Kasumi-1 (cell line): Measurements from ENCODE around the gene GPS1.

Experiments
- DNase-seq, 2 experiments: peaks; one replicate each; lab custom pipeline; 2025; lab: John Stamatoyannopoulos, UW

The GPS1 gene

DNA sequence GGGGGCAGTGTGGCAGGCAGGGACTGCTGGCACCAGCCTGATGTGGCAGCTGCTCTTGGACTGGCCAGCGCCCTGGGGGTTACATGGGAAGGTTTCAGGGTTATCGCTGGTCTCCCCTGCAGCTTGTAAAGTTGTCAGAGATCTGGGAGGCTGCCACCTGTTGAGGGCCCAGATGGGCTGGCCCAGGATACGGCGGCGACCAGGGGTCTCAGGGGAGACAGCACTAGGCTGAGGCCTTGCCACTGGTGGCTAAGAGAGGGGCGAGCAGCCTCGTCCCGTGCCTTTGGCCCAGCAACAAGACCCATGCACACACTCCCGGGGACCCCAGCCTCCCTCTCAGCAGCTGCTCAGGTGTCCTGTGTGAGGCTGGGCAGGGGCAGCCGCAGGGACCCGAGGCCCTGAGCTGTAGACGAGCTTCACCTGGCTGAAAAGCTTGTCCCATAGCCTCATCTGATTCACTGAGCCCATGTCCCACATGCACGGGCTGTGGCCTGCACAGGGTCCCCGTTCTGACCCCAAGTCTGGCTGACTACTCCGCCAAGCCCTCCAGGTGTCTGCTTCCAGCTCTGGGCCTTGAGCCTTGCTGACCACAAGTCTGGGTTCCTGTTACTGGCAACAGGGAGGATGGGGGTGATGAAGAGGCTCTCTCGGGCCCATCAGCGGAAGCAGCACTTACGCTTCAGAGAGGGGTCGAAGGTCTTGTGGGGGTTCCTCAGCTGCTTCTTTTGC, 7.7 kb downstream of the GPS1 start:
- no peak for DNase-seq

DNA sequence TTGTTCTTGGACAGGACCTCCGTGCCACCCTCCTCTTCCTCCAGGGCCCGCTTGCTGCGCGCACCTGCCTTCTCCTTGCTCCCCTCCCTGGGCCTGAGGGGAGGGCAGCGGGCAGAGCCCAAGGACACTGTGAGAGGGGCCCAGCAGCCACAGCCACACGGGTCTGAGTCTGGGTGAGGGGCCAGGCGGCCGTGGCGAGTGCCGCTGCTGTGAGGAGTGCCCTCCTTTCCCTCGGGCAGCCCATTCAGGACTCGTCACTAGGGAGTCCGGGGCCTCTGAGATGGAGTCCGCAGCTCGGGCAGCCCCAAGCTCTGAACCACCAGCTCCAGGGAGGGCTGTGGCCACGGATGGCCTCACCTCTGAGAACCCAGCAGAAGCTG, 8.3 kb downstream of the GPS1 start:
- DNase-seq, result no peak

GRCh38 chr17:82060614-82061013, 8.9 kb downstream of the GPS1 start:
- no peak for DNase-seq

- DNase-seq, result no peak
These were observed 9.6 kb downstream of the GPS1 start for GRCh38 chr17:82061047-82061925.

GRCh38 chr17:82062076-82062983, 10.6 kb downstream of the GPS1 start:
- no peak for DNase-seq

DNA sequence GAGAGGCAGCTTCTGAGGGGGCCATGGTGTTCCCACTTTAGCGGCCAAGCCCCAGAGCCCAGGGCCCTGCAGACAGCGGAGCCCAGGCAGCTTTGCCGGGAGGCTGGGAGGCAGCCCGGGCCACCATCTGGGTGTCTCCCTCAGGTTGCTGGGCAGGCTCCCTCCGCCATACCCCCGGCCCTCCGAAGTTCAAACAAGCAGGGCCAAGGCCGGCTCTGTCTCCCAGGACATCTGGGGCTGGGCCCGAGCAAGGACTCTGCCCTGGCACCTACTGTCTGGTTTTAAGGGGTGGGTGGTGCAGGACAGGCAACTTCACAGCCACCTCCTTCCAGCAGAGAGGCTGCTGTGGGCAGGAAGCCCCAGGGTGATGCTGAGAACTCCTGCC, 11.3 kb downstream of the GPS1 start:
- no peak for DNase-seq

DNA sequence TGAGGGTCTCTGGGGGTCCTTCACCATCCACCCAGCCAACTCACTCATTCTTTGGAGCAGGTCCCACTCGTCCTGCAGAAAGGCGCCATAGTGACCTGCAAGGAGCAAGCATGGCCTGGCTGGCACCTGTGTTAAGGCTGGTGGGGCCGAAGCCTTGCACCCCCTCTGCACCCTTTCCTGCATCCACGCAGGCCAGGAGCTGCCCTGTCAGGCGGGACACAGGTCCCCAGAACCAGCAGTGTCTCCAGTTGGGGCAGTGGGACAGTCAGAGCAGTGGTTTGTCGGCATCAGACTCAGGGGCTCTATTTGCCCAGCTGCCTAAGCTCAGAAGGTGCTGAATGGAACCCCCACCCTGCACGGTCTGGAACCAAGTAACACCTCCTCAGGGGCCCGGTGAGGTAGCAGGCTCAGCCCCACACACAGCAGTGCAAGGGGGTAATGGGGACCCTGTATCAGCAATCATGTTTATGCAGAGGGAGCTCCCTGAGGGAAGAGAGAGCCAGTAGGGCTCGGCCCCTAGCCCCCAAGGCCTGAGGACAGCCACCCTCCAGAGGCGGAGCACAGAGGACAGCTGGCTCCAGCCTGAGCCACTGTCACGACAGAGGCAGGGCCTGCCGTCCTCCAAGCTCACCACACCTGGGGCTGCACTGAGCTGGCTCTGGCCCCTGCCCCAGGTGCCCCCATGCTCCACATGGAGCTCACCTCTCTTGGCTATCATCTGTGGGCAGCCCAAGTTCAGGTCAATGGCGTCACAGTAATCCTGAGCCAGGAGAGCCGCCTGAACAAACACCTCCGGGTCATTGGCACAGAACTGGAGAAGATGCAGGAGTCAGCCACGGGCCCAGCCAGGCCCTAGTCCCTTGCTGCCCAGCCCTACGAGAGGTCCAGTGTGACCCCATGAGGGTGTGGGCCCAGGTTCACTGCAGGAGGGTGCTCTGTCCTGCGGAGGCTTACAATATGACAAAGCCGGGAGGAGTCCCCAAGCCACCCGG, 12.0 kb downstream of the GPS1 start:
- DNase-seq, result no peak

DNA sequence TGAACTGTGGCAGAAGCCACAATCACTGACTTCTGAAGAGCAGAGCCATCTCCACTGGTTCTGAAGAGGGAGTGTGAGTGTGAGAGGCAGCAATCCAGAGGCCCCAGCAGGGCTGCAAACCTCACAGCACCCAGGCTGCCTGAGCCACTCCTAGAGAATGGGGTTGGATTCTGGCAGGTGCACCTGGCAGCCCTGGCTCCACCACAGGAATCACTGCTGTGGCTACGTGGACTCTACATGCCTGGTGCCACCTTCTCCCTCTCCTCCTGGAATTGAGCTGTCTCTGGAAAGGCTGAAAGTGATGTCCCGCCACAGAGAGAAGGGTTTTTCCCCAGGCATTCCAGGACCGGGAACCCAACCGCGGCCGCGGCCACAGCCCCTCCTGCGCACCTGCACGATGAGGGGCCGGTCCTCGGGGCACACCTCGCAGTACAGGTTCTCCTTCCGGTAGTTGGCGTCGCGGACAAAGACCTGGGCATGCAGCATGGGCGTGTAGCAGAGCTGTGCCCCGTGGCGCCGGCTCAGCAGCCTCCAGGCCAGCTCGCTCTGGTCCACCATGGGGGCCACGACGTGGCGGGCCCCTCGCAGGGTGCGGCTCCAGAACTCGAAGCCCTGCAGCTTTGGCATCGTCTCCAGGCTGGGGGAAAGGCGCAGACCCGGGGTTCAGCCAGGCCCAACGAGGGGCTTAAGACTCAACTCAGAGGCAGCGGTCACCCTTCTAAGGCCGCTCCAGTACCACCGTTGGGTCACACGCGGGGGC, 12.9 kb downstream of the GPS1 start:
- no peak for DNase-seq

GRCh38 chr17:82065193-82065637, 13.5 kb downstream of the GPS1 start:
- DNase-seq, result no peak

- DNase-seq, result peak; percentile 40 to 48
These were observed 14.1 kb downstream of the GPS1 start, which contains the start of gene DUS1L for GRCh38 chr17:82065638-82066303. TSS of gene DUS1L (minus strand) at chr17:82065804. CDS start at chr17:82065059, 745 bp downstream.

DNA sequence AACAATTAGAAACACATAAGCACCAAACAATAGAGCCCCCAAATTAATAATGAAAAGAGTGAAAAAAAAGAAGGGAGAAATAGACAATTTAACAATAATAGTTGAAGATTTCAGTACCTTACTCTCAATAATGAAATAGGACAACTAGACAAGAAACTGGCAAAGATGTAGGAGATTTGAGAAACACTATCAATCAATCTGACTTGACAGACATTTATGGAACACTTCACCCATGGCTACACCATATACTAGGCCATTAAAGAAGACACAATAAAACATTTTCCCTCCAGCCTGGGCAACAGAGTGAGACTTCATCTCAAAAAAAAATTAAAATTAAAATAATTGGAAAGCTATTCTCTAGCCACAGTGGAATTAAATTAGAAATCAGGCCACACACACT, 18.9 kb downstream of the GPS1 start:
- DNase-seq, result no peak

DNA sequence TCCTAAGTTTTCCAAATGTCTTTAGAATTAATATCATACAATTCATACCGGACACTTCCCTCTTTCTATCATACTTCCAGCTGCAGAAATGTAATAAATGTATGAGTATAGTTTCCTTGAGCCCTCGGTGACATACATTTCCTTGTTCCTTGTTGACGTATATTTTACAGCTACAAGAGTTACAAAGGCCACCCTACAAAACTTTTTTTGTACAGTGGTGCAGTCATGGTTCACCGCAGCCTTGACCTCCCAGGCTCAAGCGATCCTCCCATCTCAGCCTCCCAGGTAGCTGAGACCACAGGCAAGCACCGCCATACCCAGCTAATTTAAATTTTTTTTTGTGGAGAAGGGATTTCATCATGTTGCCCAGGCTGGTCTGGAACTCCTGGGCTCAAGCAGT, 21.1 kb downstream of the GPS1 start:
- DNase-seq, result no peak

DNA sequence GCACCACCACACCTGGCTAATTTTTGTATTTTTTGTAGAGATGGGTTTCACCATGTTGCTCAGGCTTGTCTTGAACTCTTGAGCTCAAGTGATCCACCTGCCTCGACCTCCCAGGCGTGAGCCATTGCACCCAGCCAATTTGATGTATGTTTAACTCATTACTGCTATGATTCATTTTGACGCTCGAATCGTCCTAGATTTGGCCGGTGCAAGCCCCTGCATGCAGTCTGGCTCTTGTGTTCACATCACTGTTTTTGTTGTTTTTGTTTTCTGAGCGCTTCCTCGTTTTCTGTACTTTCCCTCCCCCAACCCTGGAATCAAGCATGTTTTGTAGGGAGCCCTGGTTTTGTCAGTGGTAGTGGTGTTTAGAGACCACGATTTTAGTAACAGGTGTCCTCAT, 21.7 kb downstream of the GPS1 start:
- no peak for DNase-seq

GRCh38 chr17:82076018-82076784, 24.5 kb downstream of the GPS1 start:
- no peak for DNase-seq

DNA sequence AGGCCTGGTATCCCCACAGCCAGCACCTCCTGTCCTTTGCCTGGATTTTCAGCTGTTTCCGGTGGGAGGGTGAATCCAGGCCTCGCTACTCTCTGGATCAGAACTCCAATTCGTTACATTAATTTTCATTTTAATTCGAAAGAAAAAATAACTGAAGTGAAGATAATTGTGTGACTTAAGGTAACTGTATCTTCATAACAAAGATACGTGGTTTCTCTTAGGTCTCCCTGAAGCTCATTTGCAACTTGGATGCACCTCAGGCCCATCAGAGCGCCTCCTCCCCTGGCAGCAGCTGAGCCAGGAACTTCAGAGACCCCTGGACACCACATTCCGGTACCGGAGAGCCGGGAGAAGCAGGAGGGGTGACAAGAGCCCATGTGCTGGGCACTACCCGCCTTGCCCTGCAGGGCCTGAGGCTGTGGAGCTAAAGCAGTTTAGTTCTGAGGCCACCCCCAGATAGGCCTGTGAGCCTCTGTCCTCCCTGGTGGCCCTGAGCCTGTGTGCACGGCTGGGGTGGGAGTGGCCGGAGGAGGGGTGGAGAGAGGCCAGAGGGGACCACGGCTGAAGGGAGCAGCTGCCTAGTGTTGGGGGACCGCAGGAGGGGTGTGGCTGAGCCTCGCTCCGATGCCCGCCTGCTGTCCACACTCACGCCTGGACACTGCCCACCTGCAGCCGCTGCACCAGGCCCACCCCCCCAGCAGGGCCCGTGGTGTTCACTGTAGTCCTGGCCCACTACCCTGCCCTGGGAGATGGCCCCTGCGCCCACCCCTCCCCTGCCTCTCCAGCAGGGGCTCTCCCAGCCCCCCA, 25.3 kb downstream of the GPS1 start:
- DNase-seq, result no peak

GRCh38 chr17:82077617-82078358, 26.1 kb downstream of the GPS1 start:
- no peak for DNase-seq

DNA sequence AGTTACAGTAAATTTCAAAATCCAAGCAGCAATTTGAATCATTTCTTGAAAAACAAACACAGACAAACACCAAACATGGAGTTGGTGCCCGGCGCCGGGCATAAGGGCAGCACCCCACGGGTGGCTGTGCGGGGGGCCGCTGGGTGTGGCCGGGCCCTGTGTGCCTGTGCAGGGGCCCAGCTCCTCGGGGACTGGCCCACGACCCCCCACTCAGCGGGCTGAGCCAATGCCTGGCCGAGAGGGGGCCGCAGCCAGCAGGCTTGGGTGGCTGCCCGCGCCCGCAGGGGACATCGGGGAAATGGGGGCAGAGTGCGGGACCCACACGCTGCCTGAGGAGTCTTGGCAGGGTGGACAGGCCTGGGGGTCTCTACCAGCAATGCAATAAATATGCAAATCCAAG, 26.7 kb downstream of the GPS1 start:
- DNase-seq, result no peak
